Smooth muscle cell (in vitro differentiated cells): Measurements from ENCODE around the gene FAM186B. TPM values are rescaled to one million over a fixed set of nuclear protein-coding genes. Genes with fewer than 3 reads are reported as not detected.

ENCODE experiments used
- DNase-seq: peaks from one replicate; lab custom pipeline; 2025; ENCODE audit not compliant: unreplicated experiment; lab: John Stamatoyannopoulos, UW
- H2AFZ ChIP-seq: fragments of 200-600 bp; sonication (generic); 2 replicates; pipeline ENCODE4 v1.6.0; 2016; ENCODE audit warnings: antibody characterized with exemption, low read depth, mild to moderate bottlenecking
- H3F3A ChIP-seq: fragments of 200-600 bp; sonication (generic); 2 replicates; pipeline ENCODE4 v1.6.0; 2017; ENCODE audit warnings: antibody characterized with exemption, low read depth
- H3K27ac ChIP-seq: fragments of 200-600 bp; sonication (generic); 2 replicates; pipeline ENCODE4 v1.5.1; 2016; ENCODE audit warnings: low read depth, mild to moderate bottlenecking
- H3K27me3 ChIP-seq: fragments of 200-600 bp; sonication (generic); 2 replicates; pipeline ENCODE4 v1.6.1; 2016; ENCODE audit warnings: low read depth, mild to moderate bottlenecking
- H3K36me3 ChIP-seq: fragments of 200-600 bp; sonication (generic); 2 replicates; pipeline ENCODE4 v1.5.1; 2016; ENCODE audit warnings: low read depth
- H3K4me1 ChIP-seq: fragments of 200-600 bp; sonication (generic); 2 replicates; pipeline ENCODE4 v1.5.1; 2016; ENCODE audit warnings: low read depth
- H3K4me2 ChIP-seq: fragments of 200-600 bp; sonication (generic); 2 replicates; pipeline ENCODE4 v1.6.0; 2016; ENCODE audit warnings: mild to moderate bottlenecking
- H3K4me3 ChIP-seq: fragments of 200-600 bp; sonication (generic); 2 replicates; pipeline ENCODE4 v1.5.1; 2016; ENCODE audit warnings: mild to moderate bottlenecking
- H3K79me2 ChIP-seq: fragments of 200-600 bp; sonication (generic); 2 replicates; pipeline ENCODE4 v1.6.0; 2016; ENCODE audit warnings: low read depth, mild to moderate bottlenecking
- H3K9ac ChIP-seq: fragments of 200-600 bp; sonication (generic); 2 replicates; pipeline ENCODE4 v1.6.0; 2016; ENCODE audit warnings: low read depth
- H3K9me3 ChIP-seq: fragments of 200-600 bp; sonication (generic); replicated peaks from 2 replicates; pipeline ENCODE4 v1.5.1; 2016; ENCODE audit warnings: low read depth
- H4K20me1 ChIP-seq: fragments of 200-600 bp; sonication (generic); 2 replicates; pipeline ENCODE4 v1.6.0; 2016; ENCODE audit warnings: low read depth
- CTCF ChIP-seq: fragments of 200-600 bp; sonication (generic); IDR thresholded peaks from 2 replicates; pipeline ENCODE4 v1.5.1; 2017; ENCODE audit warnings: borderline replicate concordance, mild to moderate bottlenecking, antibody characterized with exemption; ENCODE audit not compliant: insufficient read depth, poor library complexity, severe bottlenecking
- WGBS: methylation state at CpG from one replicate; pipeline ENCODE4 v1.1.7; 2016; ENCODE audit warnings: low lambda C conversion rate; 5-methylcytosine and 5-hydroxymethylcytosine counted together
- polyA plus RNA-seq: library from polyadenylated mRNA; unstranded; fragments of >200 nt; fragmentation: Nextera tagmentation; extraction: Ambion mirVana; gene quantifications from 2 replicates; pipeline ENCODE4 v1.2.1, GENCODE V29; 2016
- total RNA-seq: library from RNA; depleted of rRNA; stranded (reverse); fragments of >200 nt; gene quantifications from 2 replicates; pipeline ENCODE4 v1.2.3, GENCODE V29; 2014

Gene FAM186B
- total and polyA plus RNA-seq, 2 experiments from 2014 or later: 0.18 to 1.3 TPM

GRCh38 chr12:49599961-49600360 is 5.5 kb downstream of the FAM186B start:
- no peaks in the 10 kb centered on the region for H3K9me3 ChIP-seq

GRCh38 chr12:49598527-49598926 is 6.9 kb downstream of the FAM186B start:
- no peaks in the 10 kb centered on the region for H3K4me1 ChIP-seq

More at GRCh38 chr12:49599961-49600360, 5.5 kb downstream of the FAM186B start:
- 96% methylated on average over 8 of the region's 8 CpGs for WGBS
- Histone ChIP-seq H3K4me2 (no peak overlapping the region), H3K4me1 (no peaks in the 10 kb centered on the region), H3K36me3 (no peaks in the 10 kb centered on the region), H3K27ac (no peak overlapping the region), H3K9ac (no peak overlapping the region), H3K27me3 (no peaks in the 10 kb centered on the region), H4K20me1 (no peaks in the 10 kb centered on the region), H3F3A (no peaks in the 10 kb centered on the region), H3K79me2 (no peaks in the 10 kb centered on the region), H2AFZ (no peak overlapping the region), H3K4me3 (no peak overlapping the region)
- no peak for TF ChIP-seq CTCF
- no peak for DNase-seq

GRCh38 chr12:49588721-49589516 is 16.5 kb downstream of the FAM186B start:
- no peak overlapping the region for H3K4me3 ChIP-seq
- H3K9me3 ChIP-seq: no peaks in the 10 kb centered on the region
- no peak for DNase-seq
- H3K27ac ChIP-seq: no peak overlapping the region
- H3K27me3 ChIP-seq: no peaks in the 10 kb centered on the region
- no peak for TF ChIP-seq CTCF
- H3K79me2 ChIP-seq: no peaks in the 10 kb centered on the region
- H2AFZ ChIP-seq: no peak overlapping the region
- 93% methylated on average over 4 of the region's 4 CpGs for WGBS
- no peak overlapping the region for H3K4me2 ChIP-seq
- H3K4me1 ChIP-seq: no peaks in the 10 kb centered on the region
- no peaks in the 10 kb centered on the region for H4K20me1 ChIP-seq
- no peaks in the 10 kb centered on the region for H3K36me3 ChIP-seq
- H3K9ac ChIP-seq: no peak overlapping the region
- no peaks in the 10 kb centered on the region for H3F3A ChIP-seq

More at GRCh38 chr12:49598527-49598926, 6.9 kb downstream of the FAM186B start:
- H3K27me3 ChIP-seq: no peaks in the 10 kb centered on the region
- no peak overlapping the region for H3K27ac ChIP-seq
- no peak overlapping the region for H3K4me3 ChIP-seq
- no peaks in the 10 kb centered on the region for H3F3A ChIP-seq
- no peak for DNase-seq
- WGBS: 95% methylated on average over 10 of the region's 10 CpGs
- no peak overlapping the region for H2AFZ ChIP-seq
- no peak overlapping the region for H3K4me2 ChIP-seq
- H4K20me1 ChIP-seq: no peaks in the 10 kb centered on the region
- no peaks in the 10 kb centered on the region for H3K36me3 ChIP-seq
- no peak overlapping the region for H3K9ac ChIP-seq
- TF ChIP-seq CTCF: no peak
- H3K9me3 ChIP-seq: no peaks in the 10 kb centered on the region
- no peaks in the 10 kb centered on the region for H3K79me2 ChIP-seq

GRCh38 chr12:49588281-49588680 is 17.2 kb downstream of the FAM186B start:
- Histone ChIP-seq H3K36me3 (no peaks in the 10 kb centered on the region), H3K27ac (no peak overlapping the region), H4K20me1 (no peaks in the 10 kb centered on the region), H3K4me3 (no peak overlapping the region), H3K4me2 (no peak overlapping the region), H3K79me2 (no peaks in the 10 kb centered on the region), H3K27me3 (no peaks in the 10 kb centered on the region), H3K9me3 (no peaks in the 10 kb centered on the region), H3K9ac (no peak overlapping the region), H2AFZ (no peak overlapping the region), H3K4me1 (no peaks in the 10 kb centered on the region), H3F3A (no peaks in the 10 kb centered on the region)
- 98% methylated on average over 7 of the region's 7 CpGs for WGBS
- no peak for TF ChIP-seq CTCF
- DNase-seq: no peak
